A549 (cell line): ENCODE results near the gene IL33.
"Not testable (repeated sequence)": the region's sequence is repeated elsewhere in the genome, so short reads cannot be mapped to it uniquely, and the experiment has no call there.

Experiments
- MAZ ChIP-seq: fragments of 150-350 bp; IDR thresholded peaks from 2 replicates; pipeline ENCODE4 v1.6.1; 2014; ENCODE audit warnings: antibody characterized with exemption, low read depth, low read length, borderline replicate concordance
- NFE2L2 ChIP-seq: fragments of 150-350 bp; conservative IDR thresholded peaks from 2 replicates; pipeline ENCODE4 v1.6.1; 2014; ENCODE audit warnings: low read length
- RAD21 ChIP-seq, 2 experiments: fragments of >200 bp in 1 of 2; sonication (Bioruptor Twin) in 1 of 2; formaldehyde crosslinking in 1 of 2; IDR thresholded peaks in 1 of 2; conservative IDR thresholded peaks in 1 of 2; 2 replicates in 1 of 2; 3 replicates in 1 of 2; pipeline ENCODE4 v1.6.1; 2012 to 2018; ENCODE audit warnings: inconsistent platforms in 1 of 2
- SMC3 ChIP-seq: fragments of >200 bp; sonication (Bioruptor Twin); formaldehyde crosslinking; IDR thresholded peaks from 3 replicates; pipeline ENCODE4 v1.6.1; 2018; ENCODE audit warnings: inconsistent platforms
- SREBF2 ChIP-seq: fragments of 450-650 bp; IDR thresholded peaks from 2 replicates; pipeline ENCODE4 v1.6.1; 2014; ENCODE audit warnings: mild to moderate bottlenecking, moderate library complexity
- TF ChIP-seq, protein P1 (sequence below): fragments of >200 bp; sonication (Bioruptor Twin); formaldehyde crosslinking; IDR thresholded peaks from 3 replicates; pipeline ENCODE4 v1.5.1; 2016
- TF ChIP-seq, protein P2 (sequence below): fragments of >200 bp; sonication (Bioruptor Twin); formaldehyde crosslinking; IDR thresholded peaks from 2 replicates; pipeline ENCODE4 v1.6.1; 2016
- TF ChIP-seq, protein P3 (sequence below): IDR thresholded peaks from 2 replicates; pipeline ENCODE4 v1.6.1; 2012
- TF ChIP-seq, protein P4 (sequence below): fragments of 200-600 bp; sonication (generic); IDR thresholded peaks from 2 replicates; pipeline ENCODE4 v1.6.1; 2016; ENCODE audit warnings: antibody characterized with exemption, mild to moderate bottlenecking, moderate library complexity

- not testable (repeated sequence) for TF ChIP-seq SREBF2; NFE2L2; MAZ; SMC3; RAD21 (conservative IDR thresholded peaks at IDR 0.05 in 1 of 2, IDR thresholded peaks at IDR 0.05 in 1 of 2)
- TF ChIP-seq, protein P1, sequence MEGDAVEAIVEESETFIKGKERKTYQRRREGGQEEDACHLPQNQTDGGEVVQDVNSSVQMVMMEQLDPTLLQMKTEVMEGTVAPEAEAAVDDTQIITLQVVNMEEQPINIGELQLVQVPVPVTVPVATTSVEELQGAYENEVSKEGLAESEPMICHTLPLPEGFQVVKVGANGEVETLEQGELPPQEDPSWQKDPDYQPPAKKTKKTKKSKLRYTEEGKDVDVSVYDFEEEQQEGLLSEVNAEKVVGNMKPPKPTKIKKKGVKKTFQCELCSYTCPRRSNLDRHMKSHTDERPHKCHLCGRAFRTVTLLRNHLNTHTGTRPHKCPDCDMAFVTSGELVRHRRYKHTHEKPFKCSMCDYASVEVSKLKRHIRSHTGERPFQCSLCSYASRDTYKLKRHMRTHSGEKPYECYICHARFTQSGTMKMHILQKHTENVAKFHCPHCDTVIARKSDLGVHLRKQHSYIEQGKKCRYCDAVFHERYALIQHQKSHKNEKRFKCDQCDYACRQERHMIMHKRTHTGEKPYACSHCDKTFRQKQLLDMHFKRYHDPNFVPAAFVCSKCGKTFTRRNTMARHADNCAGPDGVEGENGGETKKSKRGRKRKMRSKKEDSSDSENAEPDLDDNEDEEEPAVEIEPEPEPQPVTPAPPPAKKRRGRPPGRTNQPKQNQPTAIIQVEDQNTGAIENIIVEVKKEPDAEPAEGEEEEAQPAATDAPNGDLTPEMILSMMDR: not testable (repeated sequence)
- TF ChIP-seq, protein P2, sequence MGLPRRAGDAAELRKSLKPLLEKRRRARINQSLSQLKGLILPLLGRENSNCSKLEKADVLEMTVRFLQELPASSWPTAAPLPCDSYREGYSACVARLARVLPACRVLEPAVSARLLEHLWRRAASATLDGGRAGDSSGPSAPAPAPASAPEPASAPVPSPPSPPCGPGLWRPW: not testable (repeated sequence)
- TF ChIP-seq, protein P3, sequence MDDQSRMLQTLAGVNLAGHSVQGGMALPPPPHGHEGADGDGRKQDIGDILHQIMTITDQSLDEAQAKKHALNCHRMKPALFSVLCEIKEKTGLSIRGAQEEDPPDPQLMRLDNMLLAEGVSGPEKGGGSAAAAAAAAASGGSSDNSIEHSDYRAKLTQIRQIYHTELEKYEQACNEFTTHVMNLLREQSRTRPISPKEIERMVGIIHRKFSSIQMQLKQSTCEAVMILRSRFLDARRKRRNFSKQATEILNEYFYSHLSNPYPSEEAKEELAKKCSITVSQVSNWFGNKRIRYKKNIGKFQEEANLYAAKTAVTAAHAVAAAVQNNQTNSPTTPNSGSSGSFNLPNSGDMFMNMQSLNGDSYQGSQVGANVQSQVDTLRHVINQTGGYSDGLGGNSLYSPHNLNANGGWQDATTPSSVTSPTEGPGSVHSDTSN: not testable (repeated sequence)
- TF ChIP-seq, protein P4, sequence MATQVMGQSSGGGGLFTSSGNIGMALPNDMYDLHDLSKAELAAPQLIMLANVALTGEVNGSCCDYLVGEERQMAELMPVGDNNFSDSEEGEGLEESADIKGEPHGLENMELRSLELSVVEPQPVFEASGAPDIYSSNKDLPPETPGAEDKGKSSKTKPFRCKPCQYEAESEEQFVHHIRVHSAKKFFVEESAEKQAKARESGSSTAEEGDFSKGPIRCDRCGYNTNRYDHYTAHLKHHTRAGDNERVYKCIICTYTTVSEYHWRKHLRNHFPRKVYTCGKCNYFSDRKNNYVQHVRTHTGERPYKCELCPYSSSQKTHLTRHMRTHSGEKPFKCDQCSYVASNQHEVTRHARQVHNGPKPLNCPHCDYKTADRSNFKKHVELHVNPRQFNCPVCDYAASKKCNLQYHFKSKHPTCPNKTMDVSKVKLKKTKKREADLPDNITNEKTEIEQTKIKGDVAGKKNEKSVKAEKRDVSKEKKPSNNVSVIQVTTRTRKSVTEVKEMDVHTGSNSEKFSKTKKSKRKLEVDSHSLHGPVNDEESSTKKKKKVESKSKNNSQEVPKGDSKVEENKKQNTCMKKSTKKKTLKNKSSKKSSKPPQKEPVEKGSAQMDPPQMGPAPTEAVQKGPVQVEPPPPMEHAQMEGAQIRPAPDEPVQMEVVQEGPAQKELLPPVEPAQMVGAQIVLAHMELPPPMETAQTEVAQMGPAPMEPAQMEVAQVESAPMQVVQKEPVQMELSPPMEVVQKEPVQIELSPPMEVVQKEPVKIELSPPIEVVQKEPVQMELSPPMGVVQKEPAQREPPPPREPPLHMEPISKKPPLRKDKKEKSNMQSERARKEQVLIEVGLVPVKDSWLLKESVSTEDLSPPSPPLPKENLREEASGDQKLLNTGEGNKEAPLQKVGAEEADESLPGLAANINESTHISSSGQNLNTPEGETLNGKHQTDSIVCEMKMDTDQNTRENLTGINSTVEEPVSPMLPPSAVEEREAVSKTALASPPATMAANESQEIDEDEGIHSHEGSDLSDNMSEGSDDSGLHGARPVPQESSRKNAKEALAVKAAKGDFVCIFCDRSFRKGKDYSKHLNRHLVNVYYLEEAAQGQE: not testable (repeated sequence)
Observed at GRCh38 chr9:6182549-6183226, 32.9 kb upstream of the IL33 start.
